GM23248 (cell line): ENCODE measurements around the gene TRIM26. TPM values are rescaled to one million over a fixed set of nuclear protein-coding genes. Genes with fewer than 3 reads are reported as not detected.
"Not testable (repeated sequence)": the region's sequence is repeated elsewhere in the genome, so short reads cannot be mapped to it uniquely, and the experiment has no call there.

ENCODE experiments used
- DNase-seq: peaks from one replicate; pipeline ENCODE4 v3.0.0-alpha.2; 2015
- H2AFZ ChIP-seq: fragments of 200-600 bp; sonication (generic); 2 replicates; pipeline ENCODE4 v1.6.1; 2016; ENCODE audit warnings: antibody characterized with exemption
- H3F3A ChIP-seq: fragments of 200-600 bp; sonication (generic); 2 replicates; pipeline ENCODE4 v1.6.1; 2016; ENCODE audit warnings: mild to moderate bottlenecking, antibody characterized with exemption, mixed run types; ENCODE audit not compliant: insufficient read depth
- H3K27ac ChIP-seq: fragments of 200-600 bp; sonication (generic); 2 replicates; pipeline ENCODE4 v1.5.1; 2016; ENCODE audit warnings: mild to moderate bottlenecking
- H3K27me3 ChIP-seq: fragments of 200-600 bp; sonication (generic); replicated peaks from 2 replicates; pipeline ENCODE4 v1.6.1; 2016; ENCODE audit warnings: mild to moderate bottlenecking; ENCODE audit not compliant: insufficient read depth
- H3K36me3 ChIP-seq: fragments of 200-600 bp; sonication (generic); 2 replicates; pipeline ENCODE4 v1.6.1; 2016; ENCODE audit warnings: low read depth, mild to moderate bottlenecking
- H3K4me1 ChIP-seq: fragments of 200-600 bp; sonication (generic); 2 replicates; pipeline ENCODE4 v1.6.1; 2016; ENCODE audit warnings: mild to moderate bottlenecking; ENCODE audit not compliant: insufficient read depth
- H3K4me2 ChIP-seq: fragments of 200-600 bp; sonication (generic); one replicate; pipeline ENCODE4 v1.6.1; 2016; ENCODE audit warnings: mild to moderate bottlenecking; ENCODE audit not compliant: unreplicated experiment
- H3K4me3 ChIP-seq: fragments of 200-600 bp; sonication (generic); 2 replicates; pipeline ENCODE4 v1.5.1; 2016; ENCODE audit warnings: mild to moderate bottlenecking
- H3K79me2 ChIP-seq: fragments of 200-600 bp; sonication (generic); 2 replicates; pipeline ENCODE4 v1.6.1; 2016; ENCODE audit warnings: mild to moderate bottlenecking; ENCODE audit not compliant: insufficient read depth
- H3K9ac ChIP-seq: fragments of 200-600 bp; sonication (generic); 2 replicates; pipeline ENCODE4 v1.6.1; 2016; ENCODE audit warnings: mild to moderate bottlenecking
- H3K9me2 ChIP-seq: fragments of 200-600 bp; sonication (generic); 2 replicates; pipeline ENCODE4 v1.6.1; 2016; ENCODE audit warnings: mixed run types, mild to moderate bottlenecking, moderate library complexity; ENCODE audit not compliant: insufficient read depth
- H3K9me3 ChIP-seq: fragments of 200-600 bp; sonication (generic); one replicate; pipeline ENCODE4 v1.6.1; 2017; ENCODE audit warnings: low read depth
- H4K20me1 ChIP-seq: fragments of 200-600 bp; sonication (generic); 2 replicates; pipeline ENCODE4 v1.6.0; 2016; ENCODE audit not compliant: insufficient read depth
- EZH2 ChIP-seq: fragments of 200-600 bp; sonication (generic); IDR thresholded peaks from 2 replicates; pipeline ENCODE4 v1.6.1; 2018; ENCODE audit warnings: antibody characterized with exemption, mild to moderate bottlenecking; ENCODE audit not compliant: insufficient read depth, poor library complexity, severe bottlenecking
- EZH2phosphoT487 ChIP-seq: fragments of 200-600 bp; sonication (generic); IDR thresholded peaks from 2 replicates; pipeline ENCODE4 v1.6.1; 2018; ENCODE audit warnings: antibody characterized with exemption, moderate library complexity, mild to moderate bottlenecking, low read depth; ENCODE audit not compliant: insufficient read depth
- WGBS, 2 experiments: methylation state at CpG; one replicate each; pipeline ENCODE4 v1.1.6; 2015 to 2017; ENCODE audit warnings: low lambda C conversion rate in 2 of 2, low coverage in 1 of 2; ENCODE audit errors: missing lambda C conversion rate in 2 of 2; 5-methylcytosine and 5-hydroxymethylcytosine counted together
- in situ Hi-C: fragments of 300-500 bp; cut with MboI; formaldehyde crosslinking; loops from 2 replicates; pipeline ENCODE4 v1.15.0; 2020
- polyA plus RNA-seq: library from polyadenylated mRNA; unstranded; fragments of >200 nt; fragmentation: Nextera tagmentation; extraction: Ambion mirVana; gene quantifications from 2 replicates; pipeline ENCODE4 v1.2.1, GENCODE V29; 2016
- total RNA-seq: library from RNA; depleted of rRNA; stranded (reverse); fragments of >200 nt; shearing (Covaris generic); gene quantifications from 2 replicates; pipeline ENCODE4 v1.2.3, GENCODE V29; 2014; rRNA removed

Gene TRIM26
- total RNA-seq, result 25.0 and 30.7 TPM in 2 replicates
- polyA plus RNA-seq, result 22.9 and 24.7 TPM in 2 replicates

- H2AFZ ChIP-seq, result peak within 1 kb of the TSS; percentile 95
- H3K4me1 ChIP-seq, result peaks cover 19% of the 10 kb centered on the region
- H3K9me2 ChIP-seq, result no peaks in the 10 kb centered on the region
- H3K9me3 ChIP-seq, result no peaks in the 10 kb centered on the region
- H4K20me1 ChIP-seq, result 0 out of 2 replicates have a peak, but pooled peaks cover 2% of the 10 kb centered on the region
- H3K4me2 ChIP-seq, result peak within 1 kb of the TSS; percentile 96
- peak within 1 kb of the TSS; percentile 84 for H3K4me3 ChIP-seq
- in situ Hi-C loops, result no loop called here
- peaks cover 14% of the 10 kb centered on the region for H3F3A ChIP-seq
- H3K27me3 ChIP-seq, result no peaks in the 10 kb centered on the region
- H3K36me3 ChIP-seq, result no peaks in the 10 kb centered on the region
- DNase-seq, result peak; percentile 99
- peak within 1 kb of the TSS; percentile 94 for H3K9ac ChIP-seq
- H3K79me2 ChIP-seq, result peaks cover 49% of the 10 kb centered on the region
- TF ChIP-seq EZH2 (no peak), EZH2phosphoT487 (no peak)
- WGBS, 2 experiments, result 1 to 2% methylated on average over 57 to 58 of the region's 59 CpGs
- peak within 1 kb of the TSS; percentile 85 for H3K27ac ChIP-seq
These were observed at the start of gene TRIM26 for GRCh38 chr6:30212865-30213666. Gene TRIM26 (minus strand): TSS chr6:30213406. CDS start chr6:30199103, 14,303 bp downstream.

- peak overlapping the region; percentile 90 for H2AFZ ChIP-seq
- H3K79me2 ChIP-seq, result no peaks in the 10 kb centered on the region
- peaks cover 6% of the 10 kb centered on the region; the same call in 1 of the 2 replicates for H3F3A ChIP-seq
- H3K27ac ChIP-seq, result peak overlapping the region; percentile 56; the same call in 1 of the 2 replicates
- peak overlapping the region; percentile 89 for H3K4me3 ChIP-seq
- no peaks in the 10 kb centered on the region for H4K20me1 ChIP-seq
- DNase-seq, result peak; percentile 44
- H3K27me3 ChIP-seq, result no peaks in the 10 kb centered on the region
- in situ Hi-C loops, result no loop called here
- H3K9me2 ChIP-seq, result no peaks in the 10 kb centered on the region
- TF ChIP-seq EZH2 (no peak), EZH2phosphoT487 (no peak)
- no peaks in the 10 kb centered on the region for H3K36me3 ChIP-seq
- H3K9ac ChIP-seq, result peak overlapping the region; percentile 89
- no peaks in the 10 kb centered on the region for H3K9me3 ChIP-seq
- peak overlapping the region; percentile 84 for H3K4me2 ChIP-seq
- 7 to 10% methylated on average over 34 to 36 of the region's 40 CpGs for WGBS, 2 experiments
- H3K4me1 ChIP-seq, result peaks cover 15% of the 10 kb centered on the region
These were observed 46.9 kb upstream of the TRIM26 start for GRCh38 chr6:30260036-30260504.

- Histone ChIP-seq H3F3A (peaks cover 4% of the 10 kb centered on the region; the same call in 1 of the 2 replicates), H4K20me1 (no peaks in the 10 kb centered on the region), H3K79me2 (no peaks in the 10 kb centered on the region), H3K27ac (peak overlapping the region; percentile 56), H3K9me3 (no peaks in the 10 kb centered on the region), H3K4me1 (peaks cover 8% of the 10 kb centered on the region; the same call in 1 of the 2 replicates), H2AFZ (peak overlapping the region; percentile 90), H3K36me3 (no peaks in the 10 kb centered on the region), H3K9ac (peak overlapping the region; percentile 89), H3K4me3 (peak overlapping the region; percentile 89), H3K9me2 (no peaks in the 10 kb centered on the region), H3K27me3 (no peaks in the 10 kb centered on the region), H3K4me2 (peak overlapping the region; percentile 84)
- 1 to 2% methylated on average over 49 to 55 of the region's 56 CpGs for WGBS, 2 experiments
- DNase-seq, result peak; percentile 92
- no peak for TF ChIP-seq EZH2phosphoT487
- TF ChIP-seq EZH2, result no peak
- in situ Hi-C loops, result no loop called here
These were observed 46.2 kb upstream of the TRIM26 start for GRCh38 chr6:30259140-30260035.

GRCh38 chr6:30258204-30258603 lies 45.0 kb upstream of the TRIM26 start:
- no peaks in the 10 kb centered on the region for H3K4me1 ChIP-seq
- 34 to 36% methylated on average over 3 of the region's 3 CpGs for WGBS, 2 experiments
- H3K36me3 ChIP-seq, result no peaks in the 10 kb centered on the region
- no peaks in the 10 kb centered on the region for H3K9me3 ChIP-seq
- H3K4me3 ChIP-seq, result no peak overlapping the region
- H3F3A ChIP-seq, result no peaks in the 10 kb centered on the region
- no peak overlapping the region for H2AFZ ChIP-seq
- no peaks in the 10 kb centered on the region for H4K20me1 ChIP-seq
- no peaks in the 10 kb centered on the region for H3K27me3 ChIP-seq
- no peak overlapping the region for H3K4me2 ChIP-seq
- no peaks in the 10 kb centered on the region for H3K79me2 ChIP-seq
- H3K27ac ChIP-seq, result no peak overlapping the region
- TF ChIP-seq EZH2 (no peak), EZH2phosphoT487 (no peak)
- in situ Hi-C loops, result no loop called here
- no peaks in the 10 kb centered on the region for H3K9me2 ChIP-seq
- H3K9ac ChIP-seq, result no peak overlapping the region
- no peak for DNase-seq

- H2AFZ ChIP-seq, in situ Hi-C loops, H3K4me2 ChIP-seq, H3F3A ChIP-seq, H3K9me2 ChIP-seq, H3K36me3 ChIP-seq, H4K20me1 ChIP-seq, H3K27ac ChIP-seq, H3K27me3 ChIP-seq, H3K4me1 ChIP-seq, H3K79me2 ChIP-seq, H3K4me3 ChIP-seq, DNase-seq, H3K9me3 ChIP-seq, H3K9ac ChIP-seq: not testable (repeated sequence)
- WGBS, 2 experiments, result 50 to 79% methylated on average over 1 of the region's 1 CpG
These were observed 39.2 kb upstream of the TRIM26 start for GRCh38 chr6:30252417-30252816.
